ENCODE results near the gene MRPL54.

GRCh38 chr19:3803114-3803888 is 40.8 kb downstream of the MRPL54 start:
- TF ChIP-seq EZH2phosphoT487 (IDR thresholded peaks at IDR 0.05; ENCODE audit: low read depth, severe bottlenecking, unreplicated experiment) (no peak), CTCF (IDR thresholded peaks at IDR 0.05; ENCODE audit: poor library complexity) (no peak), EZH2 (IDR thresholded peaks at IDR 0.05; ENCODE audit: borderline replicate concordance) (no peak)

Measured in hepatocyte (in vitro differentiated cells).